A673 (cell line): Measurements from ENCODE around the gene NOX3. TPM values are rescaled to one million over a fixed set of nuclear protein-coding genes. Genes with fewer than 3 reads are reported as not detected.

Experiments
- BruUV-seq: library from RNA; stranded (reverse); fragments of 400-500 nt; replicated peaks from 2 replicates; lab custom pipeline; 2021; lab: Mats Ljungman, UMichigan
- CTCF ChIA-PET: fragments of 300-600 bp; sonication (Branson Sonifier 250); formaldehyde crosslinking; loops from one replicate; lab custom pipeline; 2022; ENCODE audit warnings: antibody characterized with exemption; lab: Charles Lee
- POLR2A ChIA-PET: fragments of 300-600 bp; sonication (Branson Sonifier 250); formaldehyde crosslinking; loops from one replicate; lab custom pipeline; 2022; ENCODE audit warnings: antibody characterized with exemption; ENCODE audit not compliant: low non-redundant PET; lab: Charles Lee
- DNase-seq: peaks from one replicate; pipeline ENCODE4 v3.0.0-alpha.2; 2015; ENCODE audit warnings: low spot score
- H3K27ac ChIP-seq: fragments of 200-600 bp; sonication (generic); 2 replicates; pipeline ENCODE4 v1.5.1; 2016; ENCODE audit warnings: mixed run types, low read depth, mild to moderate bottlenecking, mixed read lengths, antibody characterized with exemption, low read length; ENCODE audit not compliant: poor library complexity, severe bottlenecking
- H3K27me3 ChIP-seq: fragments of 200-600 bp; sonication (generic); replicated peaks from 2 replicates; pipeline ENCODE4 v1.6.1; 2017; ENCODE audit warnings: mixed run types, low read depth, mild to moderate bottlenecking, mixed read lengths, antibody characterized with exemption, low read length; ENCODE audit not compliant: insufficient read depth, poor library complexity
- H3K36me3 ChIP-seq: fragments of 200-600 bp; sonication (generic); 2 replicates; pipeline ENCODE4 v1.6.1; 2016; ENCODE audit warnings: mixed run types, mild to moderate bottlenecking, mixed read lengths, antibody characterized with exemption, low read length; ENCODE audit not compliant: insufficient read depth, poor library complexity, severe bottlenecking
- H3K4me1 ChIP-seq: fragments of 200-600 bp; sonication (generic); 2 replicates; pipeline ENCODE4 v1.6.1; 2017; ENCODE audit warnings: mixed run types, mild to moderate bottlenecking, mixed read lengths, antibody characterized with exemption, low read length; ENCODE audit not compliant: insufficient read depth, poor library complexity, severe bottlenecking
- H3K4me3 ChIP-seq: fragments of 200-600 bp; sonication (generic); 2 replicates; pipeline ENCODE4 v1.5.1; 2016; ENCODE audit warnings: low read depth, mixed run types, mild to moderate bottlenecking, mixed read lengths, low read length; ENCODE audit not compliant: poor library complexity, severe bottlenecking
- H3K9me3 ChIP-seq: fragments of 200-600 bp; sonication (generic); 2 replicates; pipeline ENCODE4 v1.6.1; 2016; ENCODE audit warnings: mixed run types, low read depth, mild to moderate bottlenecking, mixed read lengths, antibody characterized with exemption, low read length; ENCODE audit not compliant: poor library complexity, severe bottlenecking
- CTCF ChIP-seq: fragments of 300-800, 200-600 bp; sonication (generic); conservative IDR thresholded peaks from 2 replicates; pipeline ENCODE4 v1.5.1; 2017; ENCODE audit warnings: low read depth, mild to moderate bottlenecking, antibody characterized with exemption, low read length, moderate library complexity, mixed read lengths
- EZH2 ChIP-seq: fragments of 200-600 bp; sonication (generic); IDR thresholded peaks from 2 replicates; pipeline ENCODE4 v1.6.1; 2017; ENCODE audit warnings: borderline replicate concordance, low read depth, mild to moderate bottlenecking, mixed read lengths, antibody characterized with exemption, low read length; ENCODE audit not compliant: poor library complexity, severe bottlenecking
- intact Hi-C: fragments of 100-400 bp; cut with micrococcal nuclease; formaldehyde crosslinking; loops from one replicate; pipeline ENCODE4 v1.10.0; 2022; ENCODE audit not compliant: unreplicated experiment
- total RNA-seq: library from RNA; stranded (reverse); gene quantifications from 2 replicates; pipeline ENCODE4 v1.2.3, GENCODE V29; 2021

NOX3 gene
- total RNA-seq, 1 experiment from 2014 or later = not detected

GRCh38 chr6:155404937-155405336 is 50.7 kb downstream of the NOX3 start:
- Histone ChIP-seq H3K9me3 (no peaks in the 10 kb centered on the region), H3K36me3 (no peaks in the 10 kb centered on the region), H3K4me1 (no peaks in the 10 kb centered on the region), H3K4me3 (no peak overlapping the region), H3K27me3 (no peaks in the 10 kb centered on the region), H3K27ac (no peak overlapping the region)
- BruUV-seq = no TSS peak
- intact Hi-C loops = no loop called here
- no peak for DNase-seq
- CTCF ChIA-PET = no interaction called here
- TF ChIP-seq CTCF (no peak), EZH2 (no peak)
- POLR2A ChIA-PET = no interaction called here

- BruUV-seq = no TSS peak
- POLR2A ChIA-PET = no interaction called here
- H3K36me3 ChIP-seq = no peaks in the 10 kb centered on the region
- H3K4me3 ChIP-seq = no peak overlapping the region
- no peak for DNase-seq
- CTCF ChIA-PET = no interaction called here
- no peak for TF ChIP-seq CTCF
- TF ChIP-seq EZH2 = no peak
- no peaks in the 10 kb centered on the region for H3K4me1 ChIP-seq
- no peaks in the 10 kb centered on the region for H3K9me3 ChIP-seq
- intact Hi-C loops = no loop called here
- no peaks in the 10 kb centered on the region for H3K27me3 ChIP-seq
- H3K27ac ChIP-seq = no peak overlapping the region
These were observed 52.9 kb downstream of the NOX3 start for GRCh38 chr6:155402656-155403304.

GRCh38 chr6:155400654-155400965 is 55.0 kb downstream of the NOX3 start:
- no TSS peak for BruUV-seq
- CTCF ChIA-PET = no interaction called here
- intact Hi-C loops = no loop called here

More at GRCh38 chr6:155400654-155400965, 55.0 kb downstream of the NOX3 start:
- H3K9me3 ChIP-seq = no peaks in the 10 kb centered on the region
- TF ChIP-seq EZH2 = no peak
- TF ChIP-seq CTCF = no peak
- POLR2A ChIA-PET = interaction anchor here (0.7 kb wide), 1 partner anchor 968 kb away, joined by 12 read pairs; no protein-coding TSS in a partner anchor
- no peak overlapping the region for H3K27ac ChIP-seq
- H3K4me3 ChIP-seq = no peak overlapping the region
- H3K4me1 ChIP-seq = no peaks in the 10 kb centered on the region
- DNase-seq = no peak
- H3K36me3 ChIP-seq = no peaks in the 10 kb centered on the region
- H3K27me3 ChIP-seq = no peaks in the 10 kb centered on the region
